ENCODE measurements around the gene MUC2. TPM values are rescaled to one million over a fixed set of nuclear protein-coding genes. Genes with fewer than 3 reads are reported as not detected.

Gene MUC2
- total RNA-seq, 1 experiment from 2014 or later: 0.47 TPM

DNA sequence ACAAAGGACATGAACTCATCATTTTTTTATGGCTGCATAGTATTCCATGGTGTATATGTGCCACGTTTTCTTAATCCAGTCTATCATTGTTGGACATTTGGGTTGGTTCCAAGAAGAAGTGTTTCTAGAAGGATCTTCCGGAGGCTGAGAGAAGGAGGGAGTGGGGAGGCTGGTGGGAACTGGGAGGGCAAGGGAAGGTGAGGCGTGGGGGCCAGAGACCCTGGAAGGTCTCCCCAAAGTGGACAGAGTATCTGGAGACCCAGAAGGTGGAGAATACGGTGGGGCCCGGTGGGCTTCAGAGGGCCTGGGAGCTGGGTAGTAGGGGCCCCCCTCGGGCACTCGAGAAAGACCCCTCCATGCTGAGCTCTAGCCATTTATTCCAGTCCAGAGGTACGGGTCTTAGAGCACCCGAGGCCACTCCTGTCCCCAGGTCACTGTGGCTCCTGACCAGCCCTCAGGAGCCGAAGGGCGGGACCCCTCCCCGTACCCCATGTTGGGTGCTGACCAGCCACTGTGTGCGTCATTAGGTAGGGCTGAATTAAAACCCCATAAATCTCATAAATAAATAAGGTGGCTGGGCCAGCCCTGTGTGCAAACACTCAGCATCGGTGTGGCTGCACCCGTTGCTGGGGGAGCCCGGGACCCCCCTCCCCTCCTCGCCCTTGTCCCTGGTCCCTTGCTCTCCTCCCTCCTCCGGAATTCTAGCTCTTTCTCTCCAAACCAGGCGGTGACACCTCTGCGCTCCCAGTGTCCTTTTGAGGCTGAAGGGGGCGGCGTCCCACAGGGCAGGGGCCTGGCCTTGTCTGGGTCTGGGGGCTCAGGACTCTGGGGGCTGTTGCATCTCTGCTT is 44.3 kb downstream of the MUC2 start:
- RAD21 ChIA-PET (ENCODE audit: low non-redundant PET in 1 of 2, low total read pairs in 2 of 2, uncharacterized antibody in 2 of 2, unreplicated experiment in 2 of 2): no interaction called here

DNA sequence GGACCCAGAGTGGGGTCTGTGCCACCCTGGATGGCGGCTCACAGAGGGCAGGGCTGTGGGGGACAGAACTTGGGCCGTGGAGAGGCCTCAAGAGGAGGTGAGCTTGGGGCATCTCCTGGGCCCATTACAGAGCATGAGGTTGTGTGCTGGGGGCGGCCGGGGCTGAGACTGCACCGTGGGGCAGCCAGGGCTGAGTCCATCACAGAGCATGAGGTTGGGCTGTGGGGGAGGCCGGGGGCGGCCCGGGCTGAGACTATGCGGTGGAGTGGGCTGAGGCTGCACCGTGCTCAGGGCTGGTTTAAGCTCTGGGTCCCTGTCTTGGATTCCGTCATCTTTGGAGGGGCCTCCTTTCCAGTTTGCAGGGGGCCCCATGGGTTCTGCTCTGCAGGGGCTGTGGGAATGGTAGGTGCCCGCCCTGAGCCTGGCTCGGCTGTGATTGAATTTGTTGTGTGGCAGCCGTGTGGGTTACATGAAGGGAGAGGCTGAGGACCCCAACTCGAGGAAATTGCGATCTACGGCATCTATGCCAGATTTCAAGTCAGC is 45.0 kb downstream of the MUC2 start:
- Histone ChIP-seq H3K79me2 (ENCODE audit: insufficient read depth, low read length) (no peaks in the 10 kb centered on the region), H3K27ac (ENCODE audit: low read depth, low read length) (no peak overlapping the region), H2AFZ (ENCODE audit: low read depth, low read length, poor library complexity, severe bottlenecking) (no peak overlapping the region), H4K20me1 (ENCODE audit: insufficient read depth) (no peaks in the 10 kb centered on the region), H3K27me3 (ENCODE audit: insufficient read depth, low read length) (peaks cover 11% of the 10 kb centered on the region), H3K4me1 (ENCODE audit: control insufficient read depth in 1 of 2, insufficient read depth in 2 of 2, low read length in 2 of 2) (no peaks in the 10 kb centered on the region; a peak in 1 of 4 replicates), H3K4me2 (ENCODE audit: low read length) (no peak overlapping the region), H3K4me3 (replicated peaks in 1 of 2; ENCODE audit: low read depth in 1 of 2, low read length in 2 of 2) (no peak overlapping the region), H3K9ac (ENCODE audit: low read length) (no peak overlapping the region), H3K36me3 (ENCODE audit: control insufficient read depth in 1 of 2, insufficient read depth in 2 of 2, low read length in 2 of 2) (no peaks in the 10 kb centered on the region), H3K9me2 (ENCODE audit: insufficient read depth) (no peaks in the 10 kb centered on the region), H3K9me3 (ENCODE audit: control insufficient read depth in 1 of 2, insufficient read depth in 1 of 2, low read depth in 1 of 2, low read length in 2 of 2) (no peaks in the 10 kb centered on the region)
- DNase-seq (ENCODE audit: low read depth, low spot score) (no peak), ATAC-seq (no peak)
- ChIA-PET POLR2A (no interaction called here), CTCF (no interaction called here), RAD21 (ENCODE audit: low non-redundant PET in 1 of 2, low total read pairs in 2 of 2, uncharacterized antibody in 2 of 2, unreplicated experiment in 2 of 2) (no interaction called here)
- no TSS peak for BruUV-seq (replicated peaks)
- intact Hi-C loops (cut with micrococcal nuclease): no loop called here
- TF ChIP-seq YY1 (IDR thresholded peaks at IDR 0.05; ENCODE audit: extremely low read depth, insufficient replicate concordance, low read depth, low read length) (no peak), ZNF274 (IDR thresholded peaks at IDR 0.05; ENCODE audit: low read depth, low read length) (no peak), FOSL1 (IDR thresholded peaks at IDR 0.05; ENCODE audit: low read depth) (no peak), EZH2phosphoT487 (IDR thresholded peaks at IDR 0.05; ENCODE audit: borderline replicate concordance) (no peak), EZH2 (IDR thresholded peaks at IDR 0.05) (no peak), ELF1 (IDR thresholded peaks at IDR 0.05; ENCODE audit: borderline replicate concordance, low read depth) (no peak), JUND (IDR thresholded peaks at IDR 0.05) (no peak), POLR2AphosphoS5 (IDR thresholded peaks at IDR 0.05; ENCODE audit: low read depth, low read length) (no peak), ATF3 (IDR thresholded peaks at IDR 0.05) (no peak), SP1 (IDR thresholded peaks at IDR 0.05; ENCODE audit: low read depth) (no peak), SIN3A (IDR thresholded peaks at IDR 0.05; ENCODE audit: low read depth) (no peak), SRF (IDR thresholded peaks at IDR 0.05; ENCODE audit: low read depth) (no peak), TCF7L2 (IDR thresholded peaks at IDR 0.05; ENCODE audit: borderline replicate concordance, extremely low read depth, insufficient read depth, insufficient read length) (no peak), ZFX (IDR thresholded peaks at IDR 0.05) (no peak)
- TF ChIP-seq, protein P1, sequence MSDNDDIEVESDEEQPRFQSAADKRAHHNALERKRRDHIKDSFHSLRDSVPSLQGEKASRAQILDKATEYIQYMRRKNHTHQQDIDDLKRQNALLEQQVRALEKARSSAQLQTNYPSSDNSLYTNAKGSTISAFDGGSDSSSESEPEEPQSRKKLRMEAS (IDR thresholded peaks at IDR 0.05): no peak
- TF ChIP-seq, protein P2, sequence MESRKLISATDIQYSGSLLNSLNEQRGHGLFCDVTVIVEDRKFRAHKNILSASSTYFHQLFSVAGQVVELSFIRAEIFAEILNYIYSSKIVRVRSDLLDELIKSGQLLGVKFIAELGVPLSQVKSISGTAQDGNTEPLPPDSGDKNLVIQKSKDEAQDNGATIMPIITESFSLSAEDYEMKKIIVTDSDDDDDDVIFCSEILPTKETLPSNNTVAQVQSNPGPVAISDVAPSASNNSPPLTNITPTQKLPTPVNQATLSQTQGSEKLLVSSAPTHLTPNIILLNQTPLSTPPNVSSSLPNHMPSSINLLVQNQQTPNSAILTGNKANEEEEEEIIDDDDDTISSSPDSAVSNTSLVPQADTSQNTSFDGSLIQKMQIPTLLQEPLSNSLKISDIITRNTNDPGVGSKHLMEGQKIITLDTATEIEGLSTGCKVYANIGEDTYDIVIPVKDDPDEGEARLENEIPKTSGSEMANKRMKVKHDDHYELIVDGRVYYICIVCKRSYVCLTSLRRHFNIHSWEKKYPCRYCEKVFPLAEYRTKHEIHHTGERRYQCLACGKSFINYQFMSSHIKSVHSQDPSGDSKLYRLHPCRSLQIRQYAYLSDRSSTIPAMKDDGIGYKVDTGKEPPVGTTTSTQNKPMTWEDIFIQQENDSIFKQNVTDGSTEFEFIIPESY (IDR thresholded peaks at IDR 0.05; ENCODE audit: extremely low read depth, insufficient replicate concordance, low read length): no peak

More for the DNA sequence above, 44.3 kb downstream of the MUC2 start:
- no peak overlapping the region for H3K4me3 ChIP-seq (replicated peaks in 1 of 2; ENCODE audit: low read depth in 1 of 2, low read length in 2 of 2)
- H3K9ac ChIP-seq (ENCODE audit: low read length): no peak overlapping the region
- H3K27ac ChIP-seq (ENCODE audit: low read depth, low read length): no peak overlapping the region
- no peaks in the 10 kb centered on the region for H3K36me3 ChIP-seq (ENCODE audit: control insufficient read depth in 1 of 2, insufficient read depth in 2 of 2, low read length in 2 of 2)
- ChIA-PET POLR2A (no interaction called here), CTCF (no interaction called here)
- no peak overlapping the region for H2AFZ ChIP-seq (ENCODE audit: low read depth, low read length, poor library complexity, severe bottlenecking)
- no peak overlapping the region for H3K4me2 ChIP-seq (ENCODE audit: low read length)
- intact Hi-C loops (cut with micrococcal nuclease): no loop called here
- ATAC-seq (no peak), DNase-seq (ENCODE audit: low read depth, low spot score) (no peak)
- no peaks in the 10 kb centered on the region for H3K9me2 ChIP-seq (ENCODE audit: insufficient read depth)
- TF ChIP-seq TCF7L2 (IDR thresholded peaks at IDR 0.05; ENCODE audit: borderline replicate concordance, extremely low read depth, insufficient read depth, insufficient read length): no peak
- TF ChIP-seq CBX3 (IDR thresholded peaks at IDR 0.05; ENCODE audit: low read depth): no peak
- TF ChIP-seq ELF1 (IDR thresholded peaks at IDR 0.05; ENCODE audit: borderline replicate concordance, low read depth): no peak
- no peak for TF ChIP-seq JUND (IDR thresholded peaks at IDR 0.05)
- TF ChIP-seq CEBPB (IDR thresholded peaks at IDR 0.05; ENCODE audit: low read depth): no peak
- TF ChIP-seq POLR2A (IDR thresholded peaks at IDR 0.05; ENCODE audit: borderline replicate concordance, extremely low read depth, insufficient read depth, insufficient read length): no peak
- peaks cover 11% of the 10 kb centered on the region for H3K27me3 ChIP-seq (ENCODE audit: insufficient read depth, low read length)
- H3K4me1 ChIP-seq (ENCODE audit: control insufficient read depth in 1 of 2, insufficient read depth in 2 of 2, low read length in 2 of 2): no peaks in the 10 kb centered on the region; a peak in 1 of 4 replicates
- no peaks in the 10 kb centered on the region for H3K79me2 ChIP-seq (ENCODE audit: insufficient read depth, low read length)
- no peaks in the 10 kb centered on the region for H4K20me1 ChIP-seq (ENCODE audit: insufficient read depth)
- no TSS peak for BruUV-seq (replicated peaks)
- no peaks in the 10 kb centered on the region for H3K9me3 ChIP-seq (ENCODE audit: control insufficient read depth in 1 of 2, insufficient read depth in 1 of 2, low read depth in 1 of 2, low read length in 2 of 2)
